ENCODE results near the gene MCM3AP. TPM values are rescaled to one million over a fixed set of nuclear protein-coding genes. Genes with fewer than 3 reads are reported as not detected.
A peak's percentile ranks its signal among the peaks of the same experiment; 100 is the strongest.

The MCM3AP gene
- total RNA-seq, 2 donors from 2014 or later = 120 to 121 TPM

GRCh38 chr21:46255166-46255565 lies 30.2 kb downstream of the MCM3AP start:
- H3K4me1 Mint-ChIP-seq (ENCODE audit: low read depth) = peaks cover 33% of the 10 kb centered on the region
- no peak for DNase-seq
- no peaks in the 10 kb centered on the region for H3K27me3 Mint-ChIP-seq (ENCODE audit: low read depth)
- no peak overlapping the region for H3K4me3 Mint-ChIP-seq
- peaks cover 0 to 1% of the 10 kb centered on the region in 2 donors for H3K9me3 Mint-ChIP-seq
- H3K36me3 Mint-ChIP-seq (ENCODE audit: insufficient read depth in 2 of 2) = peaks cover 9 to 46% of the 10 kb centered on the region in 2 donors
- no peak for ATAC-seq (replicated peaks in 1 of 2)
- peak overlapping the region; percentile 27 for H3K27ac Mint-ChIP-seq

- no peaks in the 10 kb centered on the region for H3K27me3 Mint-ChIP-seq (ENCODE audit: low read depth)
- peak overlapping the region; percentile 36 to 70 for H3K4me3 Mint-ChIP-seq
- peaks cover 10 to 52% of the 10 kb centered on the region in 2 donors for H3K36me3 Mint-ChIP-seq (ENCODE audit: insufficient read depth in 2 of 2)
- ATAC-seq (replicated peaks in 1 of 2) = no peak
- no peak for DNase-seq
- H3K9me3 Mint-ChIP-seq = peaks cover 0 to 1% of the 10 kb centered on the region in 2 donors
- peaks cover 35% of the 10 kb centered on the region for H3K4me1 Mint-ChIP-seq (ENCODE audit: low read depth)
- peak overlapping the region; percentile 86 for H3K27ac Mint-ChIP-seq
Observed at GRCh38 chr21:46254208-46254975, 31.0 kb downstream of the MCM3AP start.

- ATAC-seq (replicated peaks in 1 of 2) (peak; percentile 93), DNase-seq (peak; percentile 60 to 62)
- H3K9me3 Mint-ChIP-seq = peaks cover 0 to 1% of the 10 kb centered on the region in 2 donors
- H3K4me3 Mint-ChIP-seq = peak overlapping the region; percentile 36 to 70
- no peaks in the 10 kb centered on the region for H3K27me3 Mint-ChIP-seq (ENCODE audit: low read depth)
- peak overlapping the region; percentile 86 for H3K27ac Mint-ChIP-seq
- H3K36me3 Mint-ChIP-seq (ENCODE audit: insufficient read depth in 2 of 2) = peaks cover 13 to 49% of the 10 kb centered on the region in 2 donors
- peaks cover 35% of the 10 kb centered on the region for H3K4me1 Mint-ChIP-seq (ENCODE audit: low read depth)
Observed at GRCh38 chr21:46253610-46254124, 31.7 kb downstream of the MCM3AP start.

- peaks cover 13 to 48% of the 10 kb centered on the region in 2 donors for H3K36me3 Mint-ChIP-seq (ENCODE audit: insufficient read depth in 2 of 2)
- DNase-seq = no peak
- peaks cover 35% of the 10 kb centered on the region for H3K4me1 Mint-ChIP-seq (ENCODE audit: low read depth)
- no peaks in the 10 kb centered on the region for H3K27me3 Mint-ChIP-seq (ENCODE audit: low read depth)
- peaks cover 0 to 1% of the 10 kb centered on the region in 2 donors for H3K9me3 Mint-ChIP-seq
- peak overlapping the region; percentile 57 for H3K27ac Mint-ChIP-seq
- ATAC-seq (replicated peaks in 1 of 2) = no peak
- no peak overlapping the region for H3K4me3 Mint-ChIP-seq
Observed at GRCh38 chr21:46252840-46253239, 32.6 kb downstream of the MCM3AP start.

GRCh38 chr21:46250146-46250725 lies 35.2 kb downstream of the MCM3AP start:
- H3K4me1 Mint-ChIP-seq (ENCODE audit: low read depth) = peaks cover 39% of the 10 kb centered on the region
- H3K36me3 Mint-ChIP-seq (ENCODE audit: insufficient read depth in 2 of 2) = peaks cover 18 to 52% of the 10 kb centered on the region in 2 donors
- H3K27me3 Mint-ChIP-seq (ENCODE audit: low read depth) = no peaks in the 10 kb centered on the region
- no peak overlapping the region for H3K4me3 Mint-ChIP-seq
- ATAC-seq (replicated peaks in 1 of 2) = no peak
- peak overlapping the region; percentile 45 for H3K27ac Mint-ChIP-seq
- peaks cover 0 to 1% of the 10 kb centered on the region in 2 donors for H3K9me3 Mint-ChIP-seq
- no peak for DNase-seq

- H3K27ac Mint-ChIP-seq = peak overlapping the region; percentile 80
- peaks cover 16 to 43% of the 10 kb centered on the region in 2 donors for H3K36me3 Mint-ChIP-seq (ENCODE audit: insufficient read depth in 2 of 2)
- no peak for ATAC-seq (replicated peaks in 1 of 2)
- no peak for DNase-seq
- no peaks in the 10 kb centered on the region for H3K27me3 Mint-ChIP-seq (ENCODE audit: low read depth)
- H3K4me1 Mint-ChIP-seq (ENCODE audit: low read depth) = peaks cover 25% of the 10 kb centered on the region
- no peak overlapping the region for H3K4me3 Mint-ChIP-seq
- H3K9me3 Mint-ChIP-seq = peaks cover 0 to under 1% of the 10 kb centered on the region in 2 donors
Observed at GRCh38 chr21:46248827-46249226, 36.6 kb downstream of the MCM3AP start.

GRCh38 chr21:46248422-46248782 lies 37.0 kb downstream of the MCM3AP start:
- H3K4me3 Mint-ChIP-seq = no peak overlapping the region
- ATAC-seq (replicated peaks in 1 of 2) (no peak), DNase-seq (no peak)
- H3K36me3 Mint-ChIP-seq (ENCODE audit: insufficient read depth in 2 of 2) = peaks cover 12 to 41% of the 10 kb centered on the region in 2 donors
- H3K27me3 Mint-ChIP-seq (ENCODE audit: low read depth) = no peaks in the 10 kb centered on the region
- H3K27ac Mint-ChIP-seq = peak overlapping the region; percentile 80
- peaks cover 24% of the 10 kb centered on the region for H3K4me1 Mint-ChIP-seq (ENCODE audit: low read depth)
- no peaks in the 10 kb centered on the region for H3K9me3 Mint-ChIP-seq

- no peak for DNase-seq
- peaks cover 11 to 44% of the 10 kb centered on the region in 2 donors for H3K36me3 Mint-ChIP-seq (ENCODE audit: insufficient read depth in 2 of 2)
- H3K4me3 Mint-ChIP-seq = no peak overlapping the region
- H3K27me3 Mint-ChIP-seq (ENCODE audit: low read depth) = no peaks in the 10 kb centered on the region
- no peaks in the 10 kb centered on the region for H3K9me3 Mint-ChIP-seq
- ATAC-seq (replicated peaks in 1 of 2) = no peak
- no peak overlapping the region for H3K27ac Mint-ChIP-seq
- peaks cover 26% of the 10 kb centered on the region for H3K4me1 Mint-ChIP-seq (ENCODE audit: low read depth)
Observed at GRCh38 chr21:46247699-46248421, 37.6 kb downstream of the MCM3AP start.

GRCh38 chr21:46246345-46246744 lies 39.1 kb downstream of the MCM3AP start:
- Mint-ChIP-seq H3K36me3 (ENCODE audit: insufficient read depth in 2 of 2) (peaks cover 11 to 48% of the 10 kb centered on the region in 2 donors), H3K4me1 (ENCODE audit: low read depth) (peaks cover 23% of the 10 kb centered on the region), H3K4me3 (no peak overlapping the region), H3K27ac (no peak overlapping the region), H3K27me3 (ENCODE audit: low read depth) (no peaks in the 10 kb centered on the region), H3K9me3 (no peaks in the 10 kb centered on the region)
- DNase-seq (no peak), ATAC-seq (replicated peaks in 1 of 2) (no peak)

- no peaks in the 10 kb centered on the region for H3K9me3 Mint-ChIP-seq
- peaks cover 16% of the 10 kb centered on the region for H3K4me1 Mint-ChIP-seq (ENCODE audit: low read depth)
- H3K27me3 Mint-ChIP-seq (ENCODE audit: low read depth) = no peaks in the 10 kb centered on the region
- DNase-seq (no peak), ATAC-seq (replicated peaks in 1 of 2) (no peak)
- H3K36me3 Mint-ChIP-seq (ENCODE audit: insufficient read depth in 2 of 2) = peaks cover 11 to 48% of the 10 kb centered on the region in 2 donors
- no peak overlapping the region for H3K4me3 Mint-ChIP-seq
- H3K27ac Mint-ChIP-seq = no peak overlapping the region
Observed at GRCh38 chr21:46245213-46245915, 40.0 kb downstream of the MCM3AP start.

GRCh38 chr21:46244602-46245001 lies 40.8 kb downstream of the MCM3AP start:
- DNase-seq = no peak
- no peak overlapping the region for H3K4me3 Mint-ChIP-seq
- no peaks in the 10 kb centered on the region for H3K9me3 Mint-ChIP-seq
- no peak overlapping the region for H3K27ac Mint-ChIP-seq
- H3K36me3 Mint-ChIP-seq (ENCODE audit: insufficient read depth in 2 of 2) = peaks cover 10 to 48% of the 10 kb centered on the region in 2 donors
- H3K27me3 Mint-ChIP-seq (ENCODE audit: low read depth) = no peaks in the 10 kb centered on the region
- no peak for ATAC-seq (replicated peaks in 1 of 2)
- H3K4me1 Mint-ChIP-seq (ENCODE audit: low read depth) = peaks cover 13% of the 10 kb centered on the region

- Mint-ChIP-seq H3K9me3 (no peaks in the 10 kb centered on the region), H3K4me3 (no peak overlapping the region), H3K27me3 (ENCODE audit: low read depth) (no peaks in the 10 kb centered on the region), H3K36me3 (ENCODE audit: insufficient read depth in 2 of 2) (peaks cover 10 to 50% of the 10 kb centered on the region in 2 donors), H3K27ac (no peak overlapping the region), H3K4me1 (ENCODE audit: low read depth) (peaks cover 13% of the 10 kb centered on the region)
- DNase-seq (no peak), ATAC-seq (replicated peaks in 1 of 2) (peak; percentile 76 to 82)
Observed at GRCh38 chr21:46243960-46244361, 41.5 kb downstream of the MCM3AP start.

All from activated T-cell treated with anti-CD3 and anti-CD28 coated beads, Interleukin-2, amount 50 U/mL, for 72 hours (primary cell).